PFSK-1 (cell line): ENCODE data around the gene CD200.

Source experiments
- FOXP2 ChIP-seq: optimal IDR thresholded peaks from 2 replicates; pipeline ENCODE3; 2011; ENCODE audit warnings: borderline replicate concordance, control low read depth, inconsistent platforms; ENCODE audit not compliant: insufficient read depth; ENCODE audit errors: extremely low read length, extremely low read depth
- POLR2AphosphoS5 ChIP-seq: IDR thresholded peaks from 2 replicates; pipeline ENCODE4 v1.6.1; 2012; ENCODE audit warnings: low read depth, mild to moderate bottlenecking, control low read depth, low read length, moderate library complexity
- REST ChIP-seq, 2 experiments: IDR thresholded peaks; 2 replicates each; pipeline versions ENCODE4 v1.6.1 to v1.8.0; 2011 to 2012; ENCODE audit warnings: low read depth in 2 of 2, low read length in 2 of 2, control low read depth in 1 of 2, inconsistent platforms in 1 of 2, mild to moderate bottlenecking in 1 of 2, moderate library complexity in 1 of 2; ENCODE audit not compliant: insufficient read depth in 1 of 2
- SIN3A ChIP-seq: IDR thresholded peaks from 2 replicates; pipeline ENCODE4 v1.6.1; 2012; ENCODE audit warnings: mild to moderate bottlenecking, low read length, moderate library complexity, borderline replicate concordance; ENCODE audit not compliant: insufficient read depth
- TAF1 ChIP-seq: IDR thresholded peaks from 2 replicates; pipeline ENCODE4 v1.6.1; 2012; ENCODE audit warnings: low read length, control low read depth, borderline replicate concordance; ENCODE audit not compliant: insufficient read depth

The CD200 gene

DNA sequence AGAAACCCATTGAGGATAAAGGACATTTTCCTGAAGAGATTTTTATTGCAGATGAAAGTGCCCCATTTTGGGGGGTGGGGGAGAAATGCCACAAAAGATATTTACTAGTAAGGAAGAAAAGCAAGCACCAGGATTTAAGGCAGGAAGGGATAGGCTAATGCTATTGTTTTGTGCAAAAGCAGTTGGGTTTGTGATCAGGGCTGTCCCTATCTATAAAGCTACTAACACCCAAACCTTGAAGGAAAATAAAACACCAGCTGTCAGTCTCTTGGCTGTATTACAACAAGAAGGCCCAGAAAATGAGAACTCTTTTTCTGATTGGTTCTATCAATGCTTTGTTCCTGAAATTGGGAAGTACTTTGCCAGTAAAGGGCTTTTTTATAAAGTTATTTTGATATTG, 56.0 kb downstream of the CD200 start:
- no peak for TF ChIP-seq FOXP2
- no peak for TF ChIP-seq SIN3A
- no peak for TF ChIP-seq POLR2AphosphoS5
- no peak for TF ChIP-seq REST (IDR thresholded peaks at IDR 0.05; ENCODE audit: insufficient read depth in 1 of 2, low read depth in 2 of 2, low read length in 2 of 2)
- no peak for TF ChIP-seq TAF1

GRCh38 chr3:112389961-112390360, 57.0 kb downstream of the CD200 start:
- TF ChIP-seq POLR2AphosphoS5 (no peak), REST (IDR thresholded peaks at IDR 0.05; ENCODE audit: insufficient read depth in 1 of 2, low read depth in 2 of 2, low read length in 2 of 2) (no peak), FOXP2 (no peak), TAF1 (no peak), SIN3A (no peak)

GRCh38 chr3:112390783-112391641, 58.1 kb downstream of the CD200 start:
- TF ChIP-seq TAF1 (no peak), REST (IDR thresholded peaks at IDR 0.05; ENCODE audit: insufficient read depth in 1 of 2, low read depth in 2 of 2, low read length in 2 of 2) (no peak), FOXP2 (no peak), POLR2AphosphoS5 (no peak), SIN3A (no peak)

- no peak for TF ChIP-seq TAF1
- TF ChIP-seq POLR2AphosphoS5, result no peak
- TF ChIP-seq FOXP2, result no peak
- no peak for TF ChIP-seq REST (IDR thresholded peaks at IDR 0.05; ENCODE audit: insufficient read depth in 1 of 2, low read depth in 2 of 2, low read length in 2 of 2)
- no peak for TF ChIP-seq SIN3A
These were observed 58.7 kb downstream of the CD200 start for GRCh38 chr3:112391648-112392047.
